ENCODE data around the gene RHBDD2. TPM values are rescaled to one million over a fixed set of nuclear protein-coding genes. Genes with fewer than 3 reads are reported as not detected.
"Not testable (repeated sequence)": the region's sequence is repeated elsewhere in the genome, so short reads cannot be mapped to it uniquely, and the experiment has no call there.

Gene RHBDD2
- polyA plus RNA-seq, 1 of the 3 experiments (the other 2 are of a cell fraction), result 77.6 TPM

DNA sequence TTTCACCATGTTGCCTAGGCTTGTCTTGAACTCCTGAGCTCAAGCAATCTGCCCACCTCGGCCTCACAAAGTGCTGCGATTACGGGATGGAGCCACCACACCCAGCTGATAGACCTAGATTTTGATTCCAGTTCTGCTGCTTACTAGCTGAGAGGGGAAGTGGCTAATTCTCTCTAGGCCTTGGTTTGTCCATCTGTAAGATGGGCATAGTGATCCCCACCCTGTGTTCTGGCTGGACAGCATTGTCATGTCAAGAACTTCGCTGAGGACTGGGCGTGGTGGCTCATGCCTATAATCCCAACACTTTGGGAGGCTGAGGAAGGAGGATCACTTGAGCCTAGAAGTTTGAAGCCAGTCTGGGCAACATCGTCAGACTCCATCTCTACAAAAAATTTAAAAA, 47.9 kb upstream of the RHBDD2 start:
- Histone ChIP-seq H3K4me2 (no peak overlapping the region), H3F3A (replicated peaks; ENCODE audit: insufficient read depth) (no peaks in the 10 kb centered on the region), H3K79me2 (ENCODE audit: insufficient read depth) (no peaks in the 10 kb centered on the region), H4K20me1 (ENCODE audit: insufficient read depth) (no peaks in the 10 kb centered on the region), H3K4me3 (ENCODE audit: low read depth in 2 of 2, low read length in 1 of 2) (no peak overlapping the region), H3K4me1 (ENCODE audit: control insufficient read depth in 1 of 2, insufficient read depth in 2 of 2, low read depth in 1 of 2, low read length in 1 of 2) (no peaks in the 10 kb centered on the region; a peak in 1 of 4 replicates), H3K36me3 (replicated peaks in 1 of 2; ENCODE audit: control insufficient read depth in 1 of 2, insufficient read depth in 2 of 2, low read length in 1 of 2) (no peaks in the 10 kb centered on the region), H2AFZ (ENCODE audit: low read depth) (no peak overlapping the region), H3K9ac (no peak overlapping the region), H3K9me3 (no peaks in the 10 kb centered on the region), H3K9me2 (no peaks in the 10 kb centered on the region), H3K27ac (ENCODE audit: low read depth in 2 of 2, low read length in 1 of 2) (no peak overlapping the region), H3K27me3 (ENCODE audit: insufficient read depth) (peaks cover 13% of the 10 kb centered on the region; the same call in 1 of the 2 replicates)
- POLR2A ChIA-PET, result interaction anchor here (0.8 kb wide), 1 partner anchor 13 kb away, joined by 3 read pairs; no protein-coding TSS in a partner anchor
- TF ChIP-seq, protein P1, sequence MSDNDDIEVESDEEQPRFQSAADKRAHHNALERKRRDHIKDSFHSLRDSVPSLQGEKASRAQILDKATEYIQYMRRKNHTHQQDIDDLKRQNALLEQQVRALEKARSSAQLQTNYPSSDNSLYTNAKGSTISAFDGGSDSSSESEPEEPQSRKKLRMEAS (IDR thresholded peaks at IDR 0.05; ENCODE audit: low read depth), result no peak
- no peak for TF ChIP-seq EZH2phosphoT487 (IDR thresholded peaks at IDR 0.05; ENCODE audit: borderline replicate concordance, low read depth)
- DNase-seq, result no peak
- WGBS (ENCODE audit: low lambda C conversion rate), result 89% methylated on average over 6 of the region's 6 CpGs
- CTCF ChIA-PET, result interaction anchor here (1.4 kb wide), 1 partner anchor 189 kb away, joined by 4 read pairs; no protein-coding TSS in a partner anchor

DNA sequence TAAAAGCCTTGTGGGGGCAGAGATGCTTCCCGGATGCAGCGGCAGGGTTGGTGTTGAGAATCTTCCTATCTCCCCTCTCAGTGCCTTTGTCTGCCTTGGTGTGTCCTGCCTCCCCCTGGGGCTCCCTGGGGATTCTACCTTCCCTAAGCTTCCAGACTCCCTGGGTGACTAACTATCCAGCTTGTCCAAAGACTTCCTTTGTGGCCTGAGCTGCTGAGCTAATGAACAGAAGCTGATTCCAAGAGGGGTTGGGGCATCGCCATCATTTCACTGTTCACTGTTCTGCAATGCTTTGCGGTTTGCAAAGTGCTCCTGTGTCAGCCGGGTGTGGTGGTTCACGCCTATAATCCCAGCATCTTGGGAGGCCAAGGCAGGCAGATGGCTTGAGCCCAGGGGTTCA, 45.2 kb upstream of the RHBDD2 start:
- H3K27me3 ChIP-seq (ENCODE audit: insufficient read depth); H3K4me2 ChIP-seq; H3K4me1 ChIP-seq (ENCODE audit: control insufficient read depth in 1 of 2, insufficient read depth in 2 of 2, low read depth in 1 of 2, low read length in 1 of 2); H3F3A ChIP-seq (replicated peaks; ENCODE audit: insufficient read depth); H3K27ac ChIP-seq (ENCODE audit: low read depth in 2 of 2, low read length in 1 of 2); POLR2A ChIA-PET; H4K20me1 ChIP-seq (ENCODE audit: insufficient read depth); H3K36me3 ChIP-seq (replicated peaks in 1 of 2; ENCODE audit: control insufficient read depth in 1 of 2, insufficient read depth in 2 of 2, low read length in 1 of 2); H3K79me2 ChIP-seq (ENCODE audit: insufficient read depth); H3K9me3 ChIP-seq; H2AFZ ChIP-seq (ENCODE audit: low read depth); H3K4me3 ChIP-seq (ENCODE audit: low read depth in 2 of 2, low read length in 1 of 2); DNase-seq; H3K9me2 ChIP-seq; H3K9ac ChIP-seq; CTCF ChIA-PET: not testable (repeated sequence)
- 81% methylated on average over 6 of the region's 6 CpGs for WGBS (ENCODE audit: low lambda C conversion rate)

DNA sequence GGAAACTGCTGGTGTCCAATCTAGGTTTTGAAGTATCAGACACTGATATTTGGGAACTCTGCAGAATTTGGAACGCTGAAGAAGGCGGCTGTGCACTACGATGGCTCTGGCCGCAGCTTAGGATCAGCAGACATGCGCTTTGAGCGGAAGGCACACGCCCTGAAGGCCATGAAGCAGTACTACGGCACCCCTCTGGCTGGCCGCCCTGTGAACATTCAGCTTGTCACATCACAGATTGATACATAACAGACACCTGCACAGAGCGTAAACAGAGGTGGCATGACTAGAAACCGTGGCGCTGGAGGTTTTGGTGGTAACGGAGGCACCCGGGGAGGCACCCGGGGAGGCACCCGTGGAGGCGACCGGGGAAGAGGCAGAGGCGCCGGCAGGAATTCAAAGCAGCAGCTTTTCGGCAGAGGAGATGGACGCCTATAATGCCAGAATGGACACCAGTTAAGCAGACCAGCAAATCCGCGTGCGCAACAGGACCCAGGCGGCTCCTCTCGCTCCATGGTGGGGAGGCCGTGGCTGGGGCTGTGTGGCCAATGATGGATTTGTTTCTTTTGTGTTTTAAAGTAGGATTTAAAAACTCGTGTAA, 43.0 kb upstream of the RHBDD2 start:
- H3K27ac ChIP-seq (ENCODE audit: low read depth in 2 of 2, low read length in 1 of 2), result no peak overlapping the region
- no peak for DNase-seq
- H3K4me1 ChIP-seq (ENCODE audit: control insufficient read depth in 1 of 2, insufficient read depth in 2 of 2, low read depth in 1 of 2, low read length in 1 of 2), result no peaks in the 10 kb centered on the region; a peak in 1 of 4 replicates
- no peaks in the 10 kb centered on the region for H3K36me3 ChIP-seq (replicated peaks in 1 of 2; ENCODE audit: control insufficient read depth in 1 of 2, insufficient read depth in 2 of 2, low read length in 1 of 2)
- no peaks in the 10 kb centered on the region for H3F3A ChIP-seq (replicated peaks; ENCODE audit: insufficient read depth)
- ChIA-PET POLR2A (interaction anchor here (0.6 kb wide), 1 partner anchor 1501 kb away, joined by 3 read pairs; no protein-coding TSS in a partner anchor), CTCF (interaction anchor here (0.8 to 0.9 kb wide), 2 partner anchors 24 to 31 kb away, joined by 3 read pairs; no protein-coding TSS in a partner anchor)
- H3K79me2 ChIP-seq (ENCODE audit: insufficient read depth), result no peaks in the 10 kb centered on the region
- WGBS (ENCODE audit: low lambda C conversion rate), result 76% methylated on average over 24 of the region's 29 CpGs
- no peaks in the 10 kb centered on the region for H4K20me1 ChIP-seq (ENCODE audit: insufficient read depth)
- H3K4me3 ChIP-seq (ENCODE audit: low read depth in 2 of 2, low read length in 1 of 2), result no peak overlapping the region
- H2AFZ ChIP-seq (ENCODE audit: low read depth), result no peak overlapping the region
- H3K9me3 ChIP-seq, result no peaks in the 10 kb centered on the region
- H3K27me3 ChIP-seq (ENCODE audit: insufficient read depth), result no peaks in the 10 kb centered on the region; the same call in none of the 2 replicates
- H3K4me2 ChIP-seq, result no peak overlapping the region
- H3K9me2 ChIP-seq, result no peaks in the 10 kb centered on the region
- no peak overlapping the region for H3K9ac ChIP-seq
- TF ChIP-seq, protein P2, sequence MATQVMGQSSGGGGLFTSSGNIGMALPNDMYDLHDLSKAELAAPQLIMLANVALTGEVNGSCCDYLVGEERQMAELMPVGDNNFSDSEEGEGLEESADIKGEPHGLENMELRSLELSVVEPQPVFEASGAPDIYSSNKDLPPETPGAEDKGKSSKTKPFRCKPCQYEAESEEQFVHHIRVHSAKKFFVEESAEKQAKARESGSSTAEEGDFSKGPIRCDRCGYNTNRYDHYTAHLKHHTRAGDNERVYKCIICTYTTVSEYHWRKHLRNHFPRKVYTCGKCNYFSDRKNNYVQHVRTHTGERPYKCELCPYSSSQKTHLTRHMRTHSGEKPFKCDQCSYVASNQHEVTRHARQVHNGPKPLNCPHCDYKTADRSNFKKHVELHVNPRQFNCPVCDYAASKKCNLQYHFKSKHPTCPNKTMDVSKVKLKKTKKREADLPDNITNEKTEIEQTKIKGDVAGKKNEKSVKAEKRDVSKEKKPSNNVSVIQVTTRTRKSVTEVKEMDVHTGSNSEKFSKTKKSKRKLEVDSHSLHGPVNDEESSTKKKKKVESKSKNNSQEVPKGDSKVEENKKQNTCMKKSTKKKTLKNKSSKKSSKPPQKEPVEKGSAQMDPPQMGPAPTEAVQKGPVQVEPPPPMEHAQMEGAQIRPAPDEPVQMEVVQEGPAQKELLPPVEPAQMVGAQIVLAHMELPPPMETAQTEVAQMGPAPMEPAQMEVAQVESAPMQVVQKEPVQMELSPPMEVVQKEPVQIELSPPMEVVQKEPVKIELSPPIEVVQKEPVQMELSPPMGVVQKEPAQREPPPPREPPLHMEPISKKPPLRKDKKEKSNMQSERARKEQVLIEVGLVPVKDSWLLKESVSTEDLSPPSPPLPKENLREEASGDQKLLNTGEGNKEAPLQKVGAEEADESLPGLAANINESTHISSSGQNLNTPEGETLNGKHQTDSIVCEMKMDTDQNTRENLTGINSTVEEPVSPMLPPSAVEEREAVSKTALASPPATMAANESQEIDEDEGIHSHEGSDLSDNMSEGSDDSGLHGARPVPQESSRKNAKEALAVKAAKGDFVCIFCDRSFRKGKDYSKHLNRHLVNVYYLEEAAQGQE (IDR thresholded peaks at IDR 0.05; ENCODE audit: low read depth, low read length), result no peak
- no peak for TF ChIP-seq FOXJ3 (CRISPR knock-in tag; IDR thresholded peaks at IDR 0.05)
- no peak for TF ChIP-seq RAD21 (IDR thresholded peaks at IDR 0.05; ENCODE audit: low read length)
- TF ChIP-seq, protein P3, sequence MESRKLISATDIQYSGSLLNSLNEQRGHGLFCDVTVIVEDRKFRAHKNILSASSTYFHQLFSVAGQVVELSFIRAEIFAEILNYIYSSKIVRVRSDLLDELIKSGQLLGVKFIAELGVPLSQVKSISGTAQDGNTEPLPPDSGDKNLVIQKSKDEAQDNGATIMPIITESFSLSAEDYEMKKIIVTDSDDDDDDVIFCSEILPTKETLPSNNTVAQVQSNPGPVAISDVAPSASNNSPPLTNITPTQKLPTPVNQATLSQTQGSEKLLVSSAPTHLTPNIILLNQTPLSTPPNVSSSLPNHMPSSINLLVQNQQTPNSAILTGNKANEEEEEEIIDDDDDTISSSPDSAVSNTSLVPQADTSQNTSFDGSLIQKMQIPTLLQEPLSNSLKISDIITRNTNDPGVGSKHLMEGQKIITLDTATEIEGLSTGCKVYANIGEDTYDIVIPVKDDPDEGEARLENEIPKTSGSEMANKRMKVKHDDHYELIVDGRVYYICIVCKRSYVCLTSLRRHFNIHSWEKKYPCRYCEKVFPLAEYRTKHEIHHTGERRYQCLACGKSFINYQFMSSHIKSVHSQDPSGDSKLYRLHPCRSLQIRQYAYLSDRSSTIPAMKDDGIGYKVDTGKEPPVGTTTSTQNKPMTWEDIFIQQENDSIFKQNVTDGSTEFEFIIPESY (IDR thresholded peaks at IDR 0.05; ENCODE audit: borderline replicate concordance, low read depth), result no peak
- no peak for TF ChIP-seq POLR2AphosphoS5 (IDR thresholded peaks at IDR 0.05; ENCODE audit: low read depth, low read length)
- TF ChIP-seq, protein P4, sequence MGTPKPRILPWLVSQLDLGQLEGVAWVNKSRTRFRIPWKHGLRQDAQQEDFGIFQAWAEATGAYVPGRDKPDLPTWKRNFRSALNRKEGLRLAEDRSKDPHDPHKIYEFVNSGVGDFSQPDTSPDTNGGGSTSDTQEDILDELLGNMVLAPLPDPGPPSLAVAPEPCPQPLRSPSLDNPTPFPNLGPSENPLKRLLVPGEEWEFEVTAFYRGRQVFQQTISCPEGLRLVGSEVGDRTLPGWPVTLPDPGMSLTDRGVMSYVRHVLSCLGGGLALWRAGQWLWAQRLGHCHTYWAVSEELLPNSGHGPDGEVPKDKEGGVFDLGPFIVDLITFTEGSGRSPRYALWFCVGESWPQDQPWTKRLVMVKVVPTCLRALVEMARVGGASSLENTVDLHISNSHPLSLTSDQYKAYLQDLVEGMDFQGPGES (IDR thresholded peaks at IDR 0.05; ENCODE audit: low read depth, low read length), result no peak
- TF ChIP-seq ELF1 (IDR thresholded peaks at IDR 0.05), result no peak
- no peak for TF ChIP-seq YY1 (IDR thresholded peaks at IDR 0.05; ENCODE audit: low read depth)
- TF ChIP-seq MEF2A (IDR thresholded peaks at IDR 0.05; ENCODE audit: borderline replicate concordance, low read depth), result no peak
- TF ChIP-seq, protein P5, sequence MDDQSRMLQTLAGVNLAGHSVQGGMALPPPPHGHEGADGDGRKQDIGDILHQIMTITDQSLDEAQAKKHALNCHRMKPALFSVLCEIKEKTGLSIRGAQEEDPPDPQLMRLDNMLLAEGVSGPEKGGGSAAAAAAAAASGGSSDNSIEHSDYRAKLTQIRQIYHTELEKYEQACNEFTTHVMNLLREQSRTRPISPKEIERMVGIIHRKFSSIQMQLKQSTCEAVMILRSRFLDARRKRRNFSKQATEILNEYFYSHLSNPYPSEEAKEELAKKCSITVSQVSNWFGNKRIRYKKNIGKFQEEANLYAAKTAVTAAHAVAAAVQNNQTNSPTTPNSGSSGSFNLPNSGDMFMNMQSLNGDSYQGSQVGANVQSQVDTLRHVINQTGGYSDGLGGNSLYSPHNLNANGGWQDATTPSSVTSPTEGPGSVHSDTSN (IDR thresholded peaks at IDR 0.05), result no peak
- TF ChIP-seq FOXM1 (IDR thresholded peaks at IDR 0.05; ENCODE audit: low read depth), result no peak
